Thoracic aorta (tissue), 2 donors: ENCODE measurements around the gene LCNL1. TPM values are rescaled to one million over a fixed set of nuclear protein-coding genes. Genes with fewer than 3 reads are reported as not detected.

Experiments used
- ATAC-seq: fragments of 150-250 bp; one replicate; pipeline ENCODE4 v1.8.0; 2017; ENCODE audit warnings: low read depth; ENCODE audit not compliant: insufficient number of reproducible peaks, low FRiP score
- DNase-seq: peaks from one replicate; pipeline ENCODE4 v3.0.0-alpha.2; 2020; ENCODE audit warnings: low spot score
- H3K27ac ChIP-seq, 2 donors: fragments of 200-600 bp; sonication (generic); 1 replicate in 1 of 2; 2 replicates in 1 of 2; pipeline ENCODE4 v1.5.1; 2016; ENCODE audit warnings: mild to moderate bottlenecking in 2 of 2, moderate library complexity in 2 of 2
- H3K27me3 ChIP-seq: fragments of 200-600 bp; sonication (generic); replicated peaks from 2 replicates; pipeline ENCODE4 v1.6.0; 2016; ENCODE audit warnings: mild to moderate bottlenecking; ENCODE audit not compliant: insufficient read depth
- H3K36me3 ChIP-seq: fragments of 200-600 bp; sonication (generic); one replicate; pipeline ENCODE4 v1.5.1; 2016
- H3K4me1 ChIP-seq, 2 donors: fragments of 200-600 bp; sonication (generic); 1 replicate in 1 of 2; 2 replicates in 1 of 2; pipeline versions ENCODE4 v1.5.1 to v1.6.0; 2016; ENCODE audit warnings: low read depth in 2 of 2, mild to moderate bottlenecking in 1 of 2; ENCODE audit not compliant: control insufficient read depth in 1 of 2
- H3K4me3 ChIP-seq: fragments of 200-600 bp; sonication (generic); 2 replicates; pipeline ENCODE4 v1.5.1; 2016; ENCODE audit warnings: mild to moderate bottlenecking
- H3K9me3 ChIP-seq: fragments of 200-600 bp; sonication (generic); 2 replicates; pipeline ENCODE4 v1.5.1; 2016
- total RNA-seq, 2 donors: library from RNA; depleted of rRNA; stranded (reverse); fragments of >200 nt; gene quantifications; one replicate each; pipeline versions ENCODE4 v1.1.0 to v1.2.3, GENCODE V29; 2016
- TF ChIP-seq, protein P1 (sequence below): fragments of 200-600 bp; sonication (generic); IDR thresholded peaks from one replicate; pipeline ENCODE4 v1.5.1; 2019; ENCODE audit warnings: antibody characterized with exemption

The LCNL1 gene
- total RNA-seq, 2 donors from 2014 or later, result not detected

DNA sequence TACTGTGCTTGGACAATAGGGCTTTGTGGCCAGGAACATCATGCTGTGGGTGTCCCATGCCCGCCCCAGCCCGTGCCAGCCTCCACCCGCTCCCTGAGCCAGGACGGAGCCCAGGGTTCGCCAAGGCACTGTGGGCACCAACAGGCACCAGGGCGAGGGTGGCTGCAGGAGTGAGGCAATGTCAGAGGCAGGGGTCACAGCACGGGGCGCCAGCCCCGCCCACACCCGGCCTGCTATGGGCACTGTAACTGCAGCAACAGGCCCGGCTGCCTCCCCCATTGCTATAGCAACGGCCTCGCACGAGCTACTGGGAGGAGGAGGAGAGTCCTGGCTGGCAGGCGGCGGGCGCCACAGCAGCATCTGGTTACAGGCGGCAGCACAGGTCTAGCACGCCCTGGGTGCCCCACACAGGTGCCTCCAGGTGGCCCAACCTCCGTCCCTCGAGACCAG is 42.7 kb downstream of the LCNL1 start:
- Histone ChIP-seq H3K4me3 (no peak overlapping the region), H3K36me3 (no peaks in the 10 kb centered on the region), H3K4me1 (peaks cover 20 to 30% of the 10 kb centered on the region in 2 donors), H3K27me3 (no peaks in the 10 kb centered on the region), H3K27ac (no peak overlapping the region), H3K9me3 (no peaks in the 10 kb centered on the region)
- DNase-seq (no peak), ATAC-seq (no peak)
- TF ChIP-seq, protein P1, sequence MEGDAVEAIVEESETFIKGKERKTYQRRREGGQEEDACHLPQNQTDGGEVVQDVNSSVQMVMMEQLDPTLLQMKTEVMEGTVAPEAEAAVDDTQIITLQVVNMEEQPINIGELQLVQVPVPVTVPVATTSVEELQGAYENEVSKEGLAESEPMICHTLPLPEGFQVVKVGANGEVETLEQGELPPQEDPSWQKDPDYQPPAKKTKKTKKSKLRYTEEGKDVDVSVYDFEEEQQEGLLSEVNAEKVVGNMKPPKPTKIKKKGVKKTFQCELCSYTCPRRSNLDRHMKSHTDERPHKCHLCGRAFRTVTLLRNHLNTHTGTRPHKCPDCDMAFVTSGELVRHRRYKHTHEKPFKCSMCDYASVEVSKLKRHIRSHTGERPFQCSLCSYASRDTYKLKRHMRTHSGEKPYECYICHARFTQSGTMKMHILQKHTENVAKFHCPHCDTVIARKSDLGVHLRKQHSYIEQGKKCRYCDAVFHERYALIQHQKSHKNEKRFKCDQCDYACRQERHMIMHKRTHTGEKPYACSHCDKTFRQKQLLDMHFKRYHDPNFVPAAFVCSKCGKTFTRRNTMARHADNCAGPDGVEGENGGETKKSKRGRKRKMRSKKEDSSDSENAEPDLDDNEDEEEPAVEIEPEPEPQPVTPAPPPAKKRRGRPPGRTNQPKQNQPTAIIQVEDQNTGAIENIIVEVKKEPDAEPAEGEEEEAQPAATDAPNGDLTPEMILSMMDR, result no peak

DNA sequence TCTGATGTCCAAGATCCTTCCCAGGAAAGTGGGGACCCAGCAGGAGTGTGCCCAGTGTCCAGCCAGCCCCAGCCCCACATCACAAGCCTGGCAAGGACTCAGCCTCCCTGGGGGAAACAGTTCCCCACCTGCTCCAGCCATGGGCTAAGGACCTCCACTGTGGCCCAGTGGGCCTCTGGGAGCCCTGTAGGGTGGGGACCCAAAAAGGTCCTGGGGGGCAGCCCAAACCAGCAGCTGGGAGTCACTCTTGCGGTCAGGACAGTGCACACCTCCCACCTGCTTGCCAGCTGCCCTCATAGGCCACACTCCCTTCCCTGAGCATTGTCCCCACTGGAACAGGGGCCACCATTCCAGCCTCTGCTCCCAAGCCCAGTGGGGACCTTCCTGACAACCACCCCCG is 43.6 kb downstream of the LCNL1 start:
- H3K36me3 ChIP-seq, result no peaks in the 10 kb centered on the region
- H3K4me3 ChIP-seq, result no peak overlapping the region
- no peaks in the 10 kb centered on the region for H3K9me3 ChIP-seq
- DNase-seq, result no peak
- peaks cover 20 to 30% of the 10 kb centered on the region in 2 donors for H3K4me1 ChIP-seq
- no peak for ATAC-seq
- TF ChIP-seq, protein P1, result no peak
- no peak overlapping the region for H3K27ac ChIP-seq
- no peaks in the 10 kb centered on the region for H3K27me3 ChIP-seq

DNA sequence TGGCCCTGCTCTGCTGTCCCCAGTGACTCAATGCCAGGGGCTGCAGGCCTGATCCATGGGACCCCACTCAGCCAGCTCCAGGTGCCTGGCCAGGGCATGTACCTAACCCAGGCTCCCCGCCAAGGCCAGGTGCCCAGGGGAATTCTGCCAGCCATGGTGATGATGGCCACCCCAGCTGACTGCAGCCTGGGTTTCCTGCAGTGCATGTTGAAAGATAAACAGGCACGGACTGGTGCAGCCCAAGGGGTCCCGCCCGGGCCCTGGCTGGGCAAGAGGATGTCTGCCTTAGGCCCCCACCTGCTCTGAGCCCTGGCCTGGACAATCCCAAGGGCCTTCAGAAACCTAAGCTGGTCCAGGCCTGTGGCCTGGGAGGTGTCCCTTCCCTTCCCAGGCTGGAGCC is 44.0 kb downstream of the LCNL1 start:
- Histone ChIP-seq H3K4me3 (peak overlapping the region; percentile 68), H3K36me3 (no peaks in the 10 kb centered on the region), H3K4me1 (peaks cover 20 to 30% of the 10 kb centered on the region in 2 donors), H3K9me3 (no peaks in the 10 kb centered on the region), H3K27ac (peak overlapping the region in 1 of 2 donors; percentile 34), H3K27me3 (no peaks in the 10 kb centered on the region)
- ATAC-seq, result no peak
- TF ChIP-seq, protein P1, result no peak
- no peak for DNase-seq

DNA sequence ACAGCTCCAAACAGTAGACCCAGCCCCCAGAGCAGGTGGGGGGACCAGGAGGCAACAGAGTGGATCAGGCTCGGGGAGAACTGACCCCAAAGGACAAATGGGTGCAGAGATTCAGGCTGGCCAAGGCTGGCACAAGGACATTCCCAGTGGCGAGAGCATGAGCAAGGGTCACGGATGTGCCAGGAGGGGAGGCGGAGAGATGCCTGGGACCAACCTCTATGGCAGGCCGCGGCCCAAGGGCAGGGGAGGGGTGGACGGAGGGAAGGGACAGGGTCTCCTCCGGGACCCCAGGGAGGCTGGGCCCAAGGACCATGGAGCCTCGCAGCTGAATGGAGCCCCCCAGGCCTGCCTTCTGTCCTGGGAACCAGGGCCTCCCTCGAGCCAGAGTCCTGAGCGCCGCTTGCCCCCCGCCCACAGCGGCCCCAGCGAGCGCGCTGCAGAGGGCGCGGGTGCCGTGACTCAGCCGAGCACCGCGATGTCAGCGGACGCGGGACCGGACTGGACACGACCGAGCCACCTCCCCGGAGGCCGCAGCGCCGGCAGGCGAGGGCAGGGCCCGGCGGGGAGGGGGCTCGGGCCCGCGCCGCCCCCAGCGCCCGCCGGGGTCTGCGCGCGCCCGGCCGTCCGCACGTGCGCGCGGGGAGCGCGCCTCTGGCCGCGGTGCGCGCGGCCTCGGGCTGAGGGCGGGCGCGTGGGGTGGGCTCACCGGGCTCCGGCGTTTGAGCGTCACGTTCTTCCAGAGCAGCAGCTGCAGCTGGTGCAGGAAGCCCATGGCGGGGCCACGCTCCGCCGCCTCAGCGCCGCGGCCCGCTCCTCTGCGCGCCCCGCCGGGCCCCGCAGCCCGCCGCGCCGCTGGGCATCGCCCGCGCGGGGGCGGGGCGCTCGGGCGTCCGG is 44.8 kb downstream of the LCNL1 start, which contains the start of gene ABCA2:
Gene ABCA2, minus strand, starts transcription at position 869 of the 894 bp plus-strand sequence. Its CDS starts 97 bp downstream, at position 772.
- Histone ChIP-seq H3K9me3 (no peaks in the 10 kb centered on the region), H3K4me1 (peaks cover 20 to 30% of the 10 kb centered on the region in 2 donors), H3K27ac (peak within 1 kb of the TSS in 1 of 2 donors; percentile 34), H3K27me3 (no peaks in the 10 kb centered on the region), H3K4me3 (peak within 1 kb of the TSS; percentile 92), H3K36me3 (no peaks in the 10 kb centered on the region)
- ATAC-seq (peak; percentile 27), DNase-seq (no peak)
- TF ChIP-seq, protein P1, result no peak

DNA sequence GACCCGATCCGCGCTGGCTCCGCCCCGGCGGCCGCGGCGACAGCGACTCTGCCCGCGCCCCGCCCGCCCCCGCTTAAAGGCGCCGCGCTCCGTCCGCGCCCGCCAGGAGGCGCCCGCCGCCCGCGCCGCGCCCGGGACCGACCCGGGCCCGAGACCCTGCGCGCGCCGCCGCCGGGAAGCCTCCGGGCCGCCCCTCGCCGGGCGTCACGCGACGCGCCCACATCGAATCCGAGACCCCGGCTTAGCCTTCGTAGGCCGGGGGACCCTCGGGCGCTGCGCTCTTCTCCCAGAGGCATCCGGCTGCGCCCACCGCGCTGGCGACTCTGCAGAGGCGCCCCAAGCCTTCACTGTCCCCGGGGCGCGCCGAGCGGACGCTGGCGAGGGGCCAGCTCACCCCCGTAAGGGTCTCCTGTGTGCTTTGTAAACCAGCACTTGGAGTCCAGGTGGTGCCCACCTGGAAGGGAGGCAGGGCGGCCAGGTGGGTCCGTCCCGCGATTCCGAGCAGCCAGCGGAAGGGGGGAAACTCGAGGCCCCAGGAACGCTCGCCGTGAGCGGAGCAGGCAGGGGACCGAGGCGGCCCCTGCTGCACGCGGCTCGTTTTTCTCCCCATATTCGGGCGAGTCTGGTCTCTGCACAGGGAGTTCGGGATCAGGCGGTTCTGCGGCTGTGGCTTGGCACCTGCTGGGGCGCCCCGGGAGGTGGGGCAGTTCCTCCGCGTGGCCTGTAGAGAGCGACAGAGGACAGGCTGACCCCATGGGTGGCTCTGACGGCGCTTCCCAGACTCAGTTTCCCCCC is 45.7 kb downstream of the LCNL1 start:
- DNase-seq, result no peak
- no peak overlapping the region for H3K27ac ChIP-seq

More for the DNA sequence above, 45.7 kb downstream of the LCNL1 start:
- no peaks in the 10 kb centered on the region for H3K36me3 ChIP-seq
- no peaks in the 10 kb centered on the region for H3K27me3 ChIP-seq
- peak; percentile 40 for ATAC-seq
- TF ChIP-seq, protein P1, result no peak
- H3K4me3 ChIP-seq, result peak overlapping the region; percentile 92
- peaks cover 20 to 30% of the 10 kb centered on the region in 2 donors for H3K4me1 ChIP-seq
- H3K9me3 ChIP-seq, result no peaks in the 10 kb centered on the region
